Measurements from ENCODE around the gene FLACC1. TPM values are rescaled to one million over a fixed set of nuclear protein-coding genes. Genes with fewer than 3 reads are reported as not detected.

The FLACC1 gene
- total and polyA plus RNA-seq, 2 of the 8 experiments (the other 6 are each of a cell fraction or from before 2014, with no cell fraction given): 0.58 TPM; not detected in 1

DNA sequence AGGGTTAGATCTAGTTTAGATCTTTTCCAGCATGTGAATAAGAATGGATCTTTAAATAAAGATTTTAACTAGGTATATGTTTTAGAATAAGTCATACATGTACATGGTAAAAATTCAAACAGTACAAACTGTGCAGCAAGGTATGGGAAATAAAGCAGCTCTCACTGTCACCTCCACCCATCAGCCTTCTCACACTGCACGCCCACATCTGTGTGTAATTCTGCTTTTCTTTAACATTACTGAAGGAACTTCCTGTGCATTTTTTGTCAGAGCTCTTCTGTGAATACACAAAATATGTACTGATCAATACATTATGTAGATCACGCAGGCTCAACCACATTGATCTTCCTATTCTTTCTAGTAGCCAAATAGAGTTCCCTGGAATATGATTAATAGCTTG lies 93.4 kb downstream of the FLACC1 start:
- Histone ChIP-seq H2BK120ac (replicated peaks; ENCODE audit: low read depth, low read length) (no peak overlapping the region), H4K8ac (ENCODE audit: extremely low read depth, insufficient read depth, low read length) (no peak overlapping the region), H2AFZ (ENCODE audit: low read length) (no peak overlapping the region), H4K91ac (replicated peaks; ENCODE audit: insufficient read length, low read length) (no peak overlapping the region), H3K56ac (replicated peaks; ENCODE audit: insufficient read length, low read depth, low read length) (no peak overlapping the region), H3K27me3 (replicated peaks in 1 of 4; ENCODE audit: control insufficient read depth in 3 of 4, extremely low read depth in 1 of 4, insufficient read depth in 3 of 4, low read length in 3 of 4) (no peaks in the 10 kb centered on the region), H3K27ac (ENCODE audit: low read depth, low read length) (no peak overlapping the region), H3K9ac (replicated peaks in 1 of 4; ENCODE audit: extremely low read depth in 1 of 4, low read depth in 3 of 4, low read length in 3 of 4) (no peak overlapping the region), H3K14ac (ENCODE audit: insufficient read length) (no peak overlapping the region), H2BK20ac (ENCODE audit: low read length) (no peak overlapping the region), H3K9me3 (ENCODE audit: insufficient read depth in 2 of 2, low read depth in 1 of 2, low read length in 1 of 2) (no peaks in the 10 kb centered on the region), H3K79me1 (ENCODE audit: low read depth, low read length) (no peaks in the 10 kb centered on the region), H4K20me1 (replicated peaks in 1 of 2; ENCODE audit: control insufficient read depth in 1 of 2, insufficient read depth in 2 of 2, low read length in 2 of 2) (no peaks in the 10 kb centered on the region), H3K4ac (replicated peaks; ENCODE audit: insufficient read length, low read depth, low read length) (no peak overlapping the region), H3K4me1 (replicated peaks in 1 of 4; ENCODE audit: control insufficient read depth in 3 of 4, insufficient read depth in 4 of 4, low read length in 3 of 4) (peaks cover 0 to 2% (median 0%) of the 10 kb centered on the region in 4 experiments; a peak in 3 of 7 replicates), H2BK12ac (ENCODE audit: low read depth, low read length) (no peak overlapping the region), H2BK5ac (ENCODE audit: low read depth, low read length) (no peak overlapping the region), H3K18ac (ENCODE audit: extremely low read depth, low read length) (no peak overlapping the region), H3K4me2 (ENCODE audit: insufficient read depth in 1 of 2, low read depth in 2 of 2, low read length in 2 of 2) (no peak overlapping the region), H3K79me2 (ENCODE audit: control insufficient read depth in 1 of 2, insufficient read depth in 2 of 2, low read length in 2 of 2) (no peaks in the 10 kb centered on the region), H3K4me3 (ENCODE audit: extremely low read depth in 1 of 4, insufficient read depth in 2 of 4, low read depth in 3 of 4, low read length in 4 of 4) (no peak overlapping the region), H4K5ac (ENCODE audit: insufficient read length, low read depth, low read length) (no peak overlapping the region), H2AK5ac (ENCODE audit: low read depth, low read length) (no peak overlapping the region), H3K23me2 (ENCODE audit: low read depth, low read length) (no peaks in the 10 kb centered on the region), H3K36me3 (ENCODE audit: control insufficient read depth in 2 of 4, insufficient read depth in 4 of 4, low read length in 3 of 4) (no peaks in the 10 kb centered on the region), H3K23ac (ENCODE audit: insufficient read length) (no peak overlapping the region), H2BK15ac (ENCODE audit: low read length) (no peak overlapping the region)
- no peak for DNase-seq (ENCODE audit: low read depth in 1 of 2, low spot score in 2 of 2)
- ChIA-PET CTCF (ENCODE audit: partially characterized antibody) (interaction anchor here (0.6 to 1.8 kb wide), 3 partner anchors 13 to 97 kb away, joined by 3 to 12 read pairs (median 7); no protein-coding TSS in a partner anchor), POLR2A (ENCODE audit: partially characterized antibody) (no interaction called here)
- TF ChIP-seq GABPA (IDR thresholded peaks at IDR 0.05; ENCODE audit: borderline replicate concordance, insufficient read depth, low read length) (no peak), CREB1 (IDR thresholded peaks at IDR 0.05) (no peak), CBX5 (IDR thresholded peaks at IDR 0.05; ENCODE audit: low read depth, low read length) (no peak), ZNF274 (IDR thresholded peaks at IDR 0.05; ENCODE audit: borderline replicate concordance, extremely low read depth, low read length) (no peak), SIX5 (IDR thresholded peaks at IDR 0.05; ENCODE audit: low read depth, low read length) (no peak), TAF7 (optimal IDR thresholded peaks at IDR 0.05; ENCODE audit: borderline replicate concordance, low read depth, low read length) (no peak)
- 82% methylated on average over 2 of the region's 2 CpGs; no CpG with 5 or more reads in 1 of the 2 experiments for WGBS, 2 experiments (ENCODE audit: extremely low coverage in 1 of 2, insufficient coverage in 1 of 2, insufficient read length in 1 of 2, insufficient replicate concordance in 2 of 2, low coverage in 1 of 2, low lambda C conversion rate in 2 of 2, missing lambda C conversion rate in 1 of 2)
- FAIRE-seq: no peak

Measured in H1 (cell line).